Loucy (cell line): Measurements from ENCODE around the gene SOX8.

Experiments
- H2AFZ ChIP-seq: fragments of 200-600 bp; sonication (generic); 2 replicates; pipeline ENCODE4 v1.6.0; 2016; ENCODE audit warnings: antibody characterized with exemption, mild to moderate bottlenecking, low read length, moderate library complexity
- H3F3A ChIP-seq: fragments of 200-600 bp; 2 replicates; pipeline ENCODE4 v1.6.0; 2016; ENCODE audit warnings: antibody characterized with exemption, low read depth, mild to moderate bottlenecking
- H3K27me3 ChIP-seq: fragments of 200-600 bp; sonication (generic); 2 replicates; pipeline ENCODE4 v1.6.1; 2014; ENCODE audit warnings: low read length, mild to moderate bottlenecking; ENCODE audit not compliant: insufficient read depth, poor library complexity, severe bottlenecking
- H3K36me3 ChIP-seq: fragments of 200-600 bp; sonication (generic); 2 replicates; pipeline ENCODE4 v1.6.1; 2016; ENCODE audit warnings: low read length; ENCODE audit not compliant: insufficient read depth
- H3K4me1 ChIP-seq: fragments of 200-600 bp; sonication (generic); 2 replicates; pipeline ENCODE4 v1.5.1; 2014; ENCODE audit warnings: low read length, mild to moderate bottlenecking; ENCODE audit not compliant: insufficient read depth, poor library complexity, severe bottlenecking
- H3K4me2 ChIP-seq: fragments of 200-600 bp; sonication (generic); 2 replicates; pipeline ENCODE4 v1.6.0; 2014; ENCODE audit warnings: antibody characterized with exemption, low read length, low read depth, mild to moderate bottlenecking; ENCODE audit not compliant: poor library complexity, severe bottlenecking
- H3K4me3 ChIP-seq: fragments of 200-600 bp; sonication (generic); 2 replicates; pipeline ENCODE4 v1.5.1; 2014; ENCODE audit warnings: low read length, mild to moderate bottlenecking, mixed read lengths; ENCODE audit not compliant: poor library complexity, severe bottlenecking
- H3K79me2 ChIP-seq: fragments of 200-600 bp; sonication (generic); 2 replicates; pipeline ENCODE4 v1.6.1; 2014; ENCODE audit warnings: low read length; ENCODE audit not compliant: insufficient read depth
- H3K9ac ChIP-seq: fragments of 200-600 bp; sonication (generic); 2 replicates; pipeline ENCODE4 v1.6.0; 2014; ENCODE audit warnings: mild to moderate bottlenecking, low read depth, low read length, moderate library complexity; ENCODE audit not compliant: poor library complexity, severe bottlenecking
- H3K9me2 ChIP-seq: fragments of 200-600 bp; sonication (generic); replicated peaks from 2 replicates; pipeline ENCODE4 v1.6.1; 2016; ENCODE audit warnings: low read depth, low read length, mixed read lengths
- H3K9me3 ChIP-seq: fragments of 200-600 bp; sonication (generic); 2 replicates; pipeline ENCODE4 v1.6.1; 2014; ENCODE audit warnings: mild to moderate bottlenecking, antibody characterized with exemption, low read length, low read depth; ENCODE audit not compliant: insufficient read depth
- H4K20me1 ChIP-seq: fragments of 200-600 bp; sonication (generic); 2 replicates; pipeline ENCODE4 v1.6.0; 2014; ENCODE audit warnings: antibody characterized with exemption, low read length, mild to moderate bottlenecking; ENCODE audit not compliant: insufficient read depth, poor library complexity, severe bottlenecking
- CTCF ChIP-seq: fragments of 200-600 bp; sonication (generic); conservative IDR thresholded peaks from 2 replicates; pipeline ENCODE4 v1.5.1; 2014; ENCODE audit warnings: mild to moderate bottlenecking, antibody characterized with exemption, low read length
- EZH2phosphoT487 ChIP-seq: fragments of 200-600 bp; IDR thresholded peaks from 2 replicates; pipeline ENCODE4 v1.6.1; 2018; ENCODE audit warnings: antibody characterized with exemption, mild to moderate bottlenecking, moderate library complexity, borderline replicate concordance

SOX8 gene

GRCh38 chr16:983044-984030 is 1.8 kb downstream of the SOX8 start:
- Histone ChIP-seq H2AFZ (no peak overlapping the region), H3K36me3 (no peaks in the 10 kb centered on the region), H4K20me1 (no peaks in the 10 kb centered on the region), H3K9ac (no peak overlapping the region), H3K4me1 (no peaks in the 10 kb centered on the region), H3K9me2 (no peaks in the 10 kb centered on the region), H3K9me3 (no peaks in the 10 kb centered on the region), H3F3A (no peaks in the 10 kb centered on the region), H3K27me3 (no peaks in the 10 kb centered on the region), H3K4me3 (no peak overlapping the region), H3K79me2 (no peaks in the 10 kb centered on the region), H3K4me2 (no peak overlapping the region)
- no peak for TF ChIP-seq EZH2phosphoT487
- no peak for TF ChIP-seq CTCF

- Histone ChIP-seq H2AFZ (no peak overlapping the region), H4K20me1 (no peaks in the 10 kb centered on the region), H3K27me3 (no peaks in the 10 kb centered on the region), H3K4me1 (no peaks in the 10 kb centered on the region), H3K9me2 (no peaks in the 10 kb centered on the region), H3K9ac (no peak overlapping the region), H3K9me3 (no peaks in the 10 kb centered on the region), H3K79me2 (no peaks in the 10 kb centered on the region), H3F3A (no peaks in the 10 kb centered on the region), H3K4me3 (no peak overlapping the region), H3K36me3 (no peaks in the 10 kb centered on the region), H3K4me2 (no peak overlapping the region)
- no peak for TF ChIP-seq EZH2phosphoT487
- TF ChIP-seq CTCF = no peak
Observed at GRCh38 chr16:984121-984694, 2.6 kb downstream of the SOX8 start.

GRCh38 chr16:984736-985636 is 3.4 kb downstream of the SOX8 start:
- Histone ChIP-seq H3K9ac (no peak overlapping the region), H3K79me2 (no peaks in the 10 kb centered on the region), H3K9me2 (no peaks in the 10 kb centered on the region), H3K4me1 (no peaks in the 10 kb centered on the region), H4K20me1 (no peaks in the 10 kb centered on the region), H3K36me3 (no peaks in the 10 kb centered on the region), H3F3A (no peaks in the 10 kb centered on the region), H3K9me3 (no peaks in the 10 kb centered on the region), H3K27me3 (no peaks in the 10 kb centered on the region), H2AFZ (no peak overlapping the region), H3K4me2 (no peak overlapping the region), H3K4me3 (no peak overlapping the region)
- TF ChIP-seq CTCF (no peak), EZH2phosphoT487 (no peak)
